G401 (cell line): Measurements from ENCODE around the gene ITGA3. TPM values are rescaled to one million over a fixed set of nuclear protein-coding genes. Genes with fewer than 3 reads are reported as not detected.

ENCODE experiments used
- DNase-seq: peaks from one replicate; pipeline ENCODE4 v3.0.0-alpha.2; 2015; ENCODE audit warnings: low spot score
- in situ Hi-C: cut with HindIII; loops from 2 replicates; pipeline ENCODE4 v1.10.0; 2016; ENCODE audit warnings: low sequenced_read_pairs, mixed read lengths
- total RNA-seq: library from RNA; depleted of rRNA; stranded (reverse); fragments of >200 nt; shearing (Covaris generic); gene quantifications from 2 replicates; pipeline ENCODE4 v1.2.3, GENCODE V29; 2014

Gene ITGA3
- total RNA-seq, 1 experiment from 2014 or later = 12.2 TPM

DNA sequence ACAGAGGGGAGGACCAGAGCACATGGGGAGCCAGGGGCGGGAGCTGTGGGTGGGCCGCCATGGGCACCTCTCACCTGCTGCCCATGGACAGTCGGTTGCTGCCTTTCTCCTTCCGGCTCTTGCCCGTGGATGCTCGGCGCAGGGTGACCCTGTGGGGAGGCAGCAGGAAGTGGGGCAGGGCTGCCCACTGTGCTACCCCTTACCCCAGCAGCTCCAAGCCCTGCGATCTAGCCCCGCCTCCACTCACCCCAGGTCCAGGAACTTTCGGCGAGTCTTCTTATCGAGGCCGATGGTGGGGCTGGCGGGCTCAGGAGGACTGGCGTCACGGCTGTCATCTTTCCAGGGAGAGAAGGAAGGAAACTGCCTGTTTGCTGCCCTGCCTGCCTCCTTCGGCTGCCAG lies 59.8 kb downstream of the ITGA3 start:
- in situ Hi-C loops = no loop called here
- no peak for DNase-seq

DNA sequence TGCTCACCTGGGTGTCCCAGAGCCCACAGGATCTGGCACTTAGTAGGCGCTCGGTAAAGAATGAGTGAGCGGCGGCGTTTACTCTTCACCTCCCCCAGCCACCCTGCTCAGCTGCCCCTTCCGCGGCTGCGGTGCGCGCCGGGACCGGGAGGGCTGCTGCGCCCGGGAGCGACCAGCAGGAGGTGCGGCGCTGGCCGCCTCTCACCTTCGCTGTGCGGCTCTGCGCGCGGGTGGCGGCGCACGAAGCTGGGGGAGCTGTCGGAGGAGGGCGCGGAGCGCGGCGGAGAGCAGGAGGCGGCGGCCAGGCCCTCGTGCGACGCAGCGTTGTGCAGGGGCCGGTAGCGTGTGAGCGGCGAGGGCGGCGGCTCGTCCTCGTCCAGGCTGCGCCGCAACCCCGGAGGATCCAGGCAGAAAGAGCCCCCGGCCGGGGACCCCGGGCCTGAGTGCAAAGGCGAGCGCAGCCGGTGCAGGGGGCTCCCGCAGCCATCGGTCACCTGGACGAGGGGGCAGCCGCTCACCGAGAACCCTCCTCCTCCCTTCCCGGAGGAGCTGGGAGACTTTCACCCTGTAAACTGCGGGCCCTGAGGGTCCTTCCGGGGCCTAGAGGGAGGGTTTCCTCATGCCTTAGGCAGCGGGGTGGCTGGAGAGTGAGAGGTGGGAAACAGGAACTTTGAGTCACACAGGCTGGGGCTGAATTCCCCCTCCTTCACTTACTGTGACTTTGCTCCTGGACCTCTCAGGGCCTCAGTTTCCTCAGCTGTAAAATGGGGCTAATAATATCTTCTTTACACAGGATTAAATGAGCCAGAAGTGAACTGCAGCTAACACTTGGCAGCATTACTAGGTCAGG lies 61.5 kb downstream of the ITGA3 start:
- DNase-seq = no peak
- in situ Hi-C loops = no loop called here

DNA sequence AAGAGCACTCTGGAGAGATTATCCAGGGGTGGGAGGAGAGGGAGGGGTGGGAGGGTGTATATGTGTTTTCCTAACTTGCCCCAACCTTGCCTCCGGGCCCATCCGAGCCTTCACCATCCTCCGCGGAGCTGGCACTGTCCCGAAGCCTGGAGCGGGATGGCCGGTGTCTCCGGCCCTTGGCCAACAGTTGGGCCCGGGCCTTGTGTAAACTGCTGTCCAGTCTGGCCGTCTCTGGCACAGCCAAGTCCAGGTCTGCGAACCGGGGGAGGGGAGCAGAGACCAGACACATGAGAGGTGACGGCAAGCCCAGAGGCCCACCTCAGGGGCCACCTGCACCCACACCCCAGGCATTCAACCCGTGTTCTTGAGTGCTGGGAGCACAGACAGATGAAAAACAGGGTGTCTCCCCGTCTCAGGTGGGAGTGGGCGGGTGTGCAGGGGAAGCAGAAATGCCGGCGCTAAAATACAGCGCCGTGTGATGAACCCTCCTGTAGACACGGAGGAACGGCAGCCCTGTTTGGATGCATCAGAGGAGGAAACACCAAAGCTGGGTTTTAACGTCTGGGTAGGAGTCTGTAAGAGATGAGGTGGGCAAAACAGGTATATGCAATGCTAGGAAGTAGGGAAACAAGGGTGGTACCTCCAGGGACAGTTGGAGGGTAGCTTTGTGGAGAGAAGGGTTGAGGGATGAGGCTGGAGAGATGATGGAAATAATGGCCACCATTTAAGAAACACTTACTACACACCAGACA lies 62.3 kb downstream of the ITGA3 start:
- DNase-seq = peak; percentile 80
- in situ Hi-C loops = no loop called here

- in situ Hi-C loops = no loop called here
- no peak for DNase-seq
Observed at GRCh38 chr17:50118828-50119218, 62.9 kb downstream of the ITGA3 start.

- no peak for DNase-seq
- in situ Hi-C loops = no loop called here
Observed at GRCh38 chr17:50120475-50121253, 64.8 kb downstream of the ITGA3 start.

GRCh38 chr17:50122945-50123344 lies 67.0 kb downstream of the ITGA3 start:
- DNase-seq = no peak
- in situ Hi-C loops = no loop called here

DNA sequence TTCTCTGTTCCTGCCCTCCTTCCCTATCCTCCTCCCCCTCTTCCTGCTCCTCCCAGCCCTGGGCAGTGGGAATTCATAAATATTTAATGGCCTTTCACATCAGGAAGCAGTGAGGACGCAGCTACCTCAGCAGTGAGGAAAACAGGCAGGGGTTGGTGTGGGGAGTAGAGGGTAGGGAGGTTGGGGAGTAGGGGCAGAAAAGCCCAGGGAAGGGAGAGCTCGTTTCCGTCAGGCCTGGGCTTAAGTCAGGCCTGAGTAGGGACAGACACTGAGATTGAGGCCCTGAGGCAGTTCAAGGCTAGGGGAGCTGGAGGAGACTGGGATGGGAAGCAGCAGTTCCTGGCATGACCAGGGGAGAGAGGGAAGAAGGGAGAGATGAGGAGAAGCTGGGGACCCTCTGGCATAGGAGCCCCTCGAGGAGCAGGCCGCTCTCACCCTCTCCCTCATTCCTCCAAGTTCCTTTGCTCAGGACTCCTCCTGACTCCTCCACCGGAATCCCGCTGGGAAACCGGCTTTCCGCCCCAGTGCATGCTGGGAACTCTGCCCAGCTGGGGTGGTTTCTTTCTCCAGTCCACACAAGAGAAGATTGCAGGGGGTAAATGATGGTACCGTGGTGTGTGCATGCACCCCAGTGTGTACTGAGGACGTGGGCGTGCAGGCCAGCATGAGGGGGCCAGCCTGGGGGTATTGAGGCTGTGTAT lies 67.9 kb downstream of the ITGA3 start:
- in situ Hi-C loops = no loop called here
- peak; percentile 76 for DNase-seq

GRCh38 chr17:50125420-50125997 lies 69.6 kb downstream of the ITGA3 start:
- DNase-seq = no peak
- in situ Hi-C loops = no loop called here

GRCh38 chr17:50127697-50128361 lies 71.9 kb downstream of the ITGA3 start:
- in situ Hi-C loops = no loop called here
- DNase-seq = no peak

DNA sequence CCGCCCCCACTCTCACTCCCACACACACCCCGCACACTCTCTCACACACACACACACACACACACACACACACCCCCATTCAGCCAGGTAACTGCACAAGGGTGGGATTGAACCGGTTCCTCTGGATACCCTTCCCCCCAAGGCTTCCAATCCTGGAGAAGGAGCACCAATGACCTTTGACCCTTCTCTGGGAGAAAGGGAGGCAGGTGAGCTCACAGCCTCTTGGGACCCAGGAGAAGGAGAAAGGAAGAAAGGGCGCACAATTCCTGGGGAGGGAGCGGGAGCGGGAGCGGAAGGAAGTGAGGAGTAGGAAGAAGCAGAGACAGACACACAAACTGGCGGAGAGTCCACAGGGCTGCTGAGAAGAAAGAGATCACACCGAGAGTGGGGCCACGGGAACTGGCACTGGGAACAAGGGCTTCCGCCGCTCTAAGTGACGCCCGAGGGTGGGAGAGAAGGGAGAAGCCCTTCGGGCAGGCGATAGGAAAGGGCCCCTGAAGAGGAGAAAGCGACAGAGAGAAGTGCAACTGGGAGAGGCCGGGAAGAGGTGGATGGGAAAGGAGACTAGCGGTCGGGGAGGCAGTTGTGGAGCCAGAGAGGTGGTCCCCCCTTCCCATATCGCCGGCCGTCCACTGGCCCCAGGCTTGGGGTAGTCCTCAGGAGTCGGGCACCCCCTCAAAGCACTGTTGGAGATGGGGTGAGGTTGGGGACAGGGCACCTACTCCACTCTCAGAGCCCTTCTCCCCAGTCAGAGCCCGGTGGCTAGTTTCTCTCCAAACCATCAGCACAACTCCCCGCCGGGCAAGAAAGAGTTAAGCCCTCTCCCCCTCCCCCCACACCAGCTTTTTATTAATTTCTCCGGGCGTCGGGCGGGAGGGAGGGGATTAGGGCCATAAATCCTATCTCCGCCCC lies 72.8 kb downstream of the ITGA3 start:
- in situ Hi-C loops = no loop called here
- peak; percentile 63 for DNase-seq

DNA sequence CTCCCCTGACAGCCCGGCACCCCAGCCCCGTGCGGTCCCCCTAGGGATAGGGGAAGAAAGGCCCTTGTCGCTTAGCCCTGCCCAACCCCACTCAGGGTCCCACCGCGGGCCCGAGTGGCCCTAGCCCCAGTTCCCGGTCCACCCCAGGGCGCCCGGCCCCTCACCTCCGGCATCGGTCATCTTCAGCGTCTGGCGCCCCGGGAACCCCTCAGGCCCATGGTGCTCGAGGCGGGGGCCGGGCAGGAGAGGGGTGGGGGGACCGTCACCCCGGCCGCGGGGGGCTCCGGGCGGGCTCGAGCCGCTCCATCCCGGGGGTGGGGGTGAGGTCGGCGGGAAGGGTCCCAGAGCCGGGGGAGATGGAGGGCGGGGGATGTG lies 73.4 kb downstream of the ITGA3 start:
- in situ Hi-C loops = no loop called here
- no peak for DNase-seq

DNA sequence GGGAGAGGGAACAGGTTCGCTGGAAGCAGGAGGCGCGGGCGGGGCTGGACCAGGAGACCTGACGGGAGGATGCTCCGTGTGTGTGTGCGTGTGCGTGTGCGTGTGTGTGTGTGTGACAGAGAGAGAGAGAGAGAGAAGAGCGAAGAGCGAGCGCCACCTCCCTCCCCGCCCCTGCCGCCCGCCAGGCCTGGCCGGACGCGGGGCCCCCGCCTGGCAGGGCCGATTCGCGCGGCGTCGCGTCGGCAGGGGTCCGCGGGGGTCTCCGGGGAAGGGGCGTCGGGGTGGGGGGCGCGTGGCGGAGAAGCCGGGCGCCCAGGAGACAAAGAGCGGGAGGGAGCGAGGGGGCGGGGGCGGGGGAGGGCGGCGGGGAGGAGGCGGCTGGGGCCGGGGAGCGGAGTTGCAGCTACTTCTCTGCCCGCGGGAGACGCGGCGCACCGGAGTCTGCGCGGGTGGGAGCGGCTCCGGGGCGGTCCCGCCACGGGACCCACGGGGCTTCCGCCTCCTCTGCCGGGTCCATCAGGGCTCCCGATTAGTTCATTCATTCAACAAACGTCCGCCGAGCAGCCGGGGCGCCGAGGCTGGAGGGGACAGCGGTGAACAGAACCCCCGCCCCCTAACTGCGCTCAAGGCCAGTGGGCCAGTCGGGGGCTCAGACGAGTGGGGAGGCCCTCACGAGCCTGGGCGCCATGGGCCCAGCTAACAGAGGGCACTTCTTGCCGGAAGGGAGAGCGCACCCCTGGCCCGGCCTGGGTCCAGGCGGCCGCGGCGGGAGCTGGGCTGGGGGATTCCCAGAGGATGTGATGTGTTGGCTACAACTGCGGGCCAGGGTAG lies 74.0 kb downstream of the ITGA3 start, which contains the start of gene SAMD14:
Gene SAMD14 (minus strand): TSS at position 433 of the 831 bp plus-strand sequence. CDS start 5,201 bp downstream, outside the sequence.
- DNase-seq = peak; percentile 87
- in situ Hi-C loops = no loop called here

DNA sequence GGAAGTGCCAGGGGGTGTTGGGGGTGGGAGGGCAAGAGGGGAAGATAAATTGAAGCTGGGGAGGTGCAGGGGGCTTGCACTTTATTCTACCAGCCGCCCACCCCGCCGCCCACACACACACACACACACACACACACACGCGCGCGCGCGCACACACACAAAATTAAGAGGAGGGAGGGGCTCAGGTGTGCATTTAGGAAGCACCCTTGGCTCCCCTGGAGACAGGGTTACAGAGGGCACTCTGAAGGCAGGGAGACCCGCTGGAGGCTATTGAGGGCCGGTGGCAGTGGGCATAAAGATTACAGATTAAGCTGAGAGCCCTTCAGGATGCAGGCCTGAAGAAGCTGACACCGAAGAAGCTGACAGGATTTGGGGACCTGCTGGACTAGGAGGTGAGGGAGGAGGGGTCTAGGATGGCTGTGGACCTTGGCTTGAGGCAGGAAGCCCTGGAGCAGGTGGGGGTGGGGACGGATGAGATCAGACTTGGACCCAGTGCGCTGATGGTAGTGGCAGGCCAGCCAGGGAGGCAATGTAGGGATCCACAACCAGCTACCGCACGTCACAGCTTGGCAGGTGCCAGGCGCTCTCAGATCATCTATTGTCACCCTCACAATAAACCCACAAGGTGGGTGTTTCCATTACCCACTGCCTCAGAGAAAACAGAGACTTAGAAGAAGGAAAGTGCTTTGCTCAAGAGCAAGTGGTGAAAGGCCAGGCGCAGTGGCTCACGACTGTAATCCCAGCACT lies 74.8 kb downstream of the ITGA3 start:
- peak; percentile 85 for DNase-seq
- in situ Hi-C loops = no loop called here

DNA sequence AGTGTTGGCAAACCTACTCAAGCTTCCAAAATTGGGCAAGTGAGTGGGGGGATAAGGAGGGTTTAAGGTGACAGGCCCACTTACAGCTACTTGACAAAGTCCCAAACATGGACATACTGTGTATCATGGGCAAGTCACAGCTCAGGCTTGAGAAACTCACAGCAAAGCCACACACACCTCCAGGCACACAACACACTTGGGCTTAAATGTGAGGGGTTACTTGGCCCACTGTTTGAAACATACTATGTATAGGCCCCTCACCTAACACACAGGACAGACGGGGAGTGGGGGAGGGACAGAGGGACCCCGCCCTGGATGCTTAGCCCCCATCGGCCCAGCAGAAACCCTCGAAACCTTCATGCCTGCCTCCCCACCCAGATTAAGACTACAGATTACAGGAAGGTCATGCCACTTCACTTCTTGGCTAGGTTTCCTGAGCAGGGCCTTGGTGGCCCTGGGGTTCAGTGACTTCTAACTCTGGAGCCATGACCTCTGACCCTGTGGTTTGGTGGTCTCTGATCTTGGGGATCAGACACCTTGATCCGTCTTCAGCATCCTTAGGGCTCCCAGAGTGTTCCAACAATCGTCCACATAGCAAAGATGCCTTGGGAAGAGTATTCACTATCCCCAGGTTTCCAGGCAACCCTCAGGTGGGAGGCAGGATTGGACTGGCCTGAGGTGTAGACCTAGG lies 76.3 kb downstream of the ITGA3 start:
- in situ Hi-C loops = no loop called here
- no peak for DNase-seq

GRCh38 chr17:50133028-50133768 lies 77.3 kb downstream of the ITGA3 start:
- no peak for DNase-seq
- in situ Hi-C loops = no loop called here
